ENCODE data around the gene LARP4B. TPM values are rescaled to one million over a fixed set of nuclear protein-coding genes. Genes with fewer than 3 reads are reported as not detected.

LARP4B gene
- total RNA-seq, 1 experiment from 2014 or later = 122 TPM

DNA sequence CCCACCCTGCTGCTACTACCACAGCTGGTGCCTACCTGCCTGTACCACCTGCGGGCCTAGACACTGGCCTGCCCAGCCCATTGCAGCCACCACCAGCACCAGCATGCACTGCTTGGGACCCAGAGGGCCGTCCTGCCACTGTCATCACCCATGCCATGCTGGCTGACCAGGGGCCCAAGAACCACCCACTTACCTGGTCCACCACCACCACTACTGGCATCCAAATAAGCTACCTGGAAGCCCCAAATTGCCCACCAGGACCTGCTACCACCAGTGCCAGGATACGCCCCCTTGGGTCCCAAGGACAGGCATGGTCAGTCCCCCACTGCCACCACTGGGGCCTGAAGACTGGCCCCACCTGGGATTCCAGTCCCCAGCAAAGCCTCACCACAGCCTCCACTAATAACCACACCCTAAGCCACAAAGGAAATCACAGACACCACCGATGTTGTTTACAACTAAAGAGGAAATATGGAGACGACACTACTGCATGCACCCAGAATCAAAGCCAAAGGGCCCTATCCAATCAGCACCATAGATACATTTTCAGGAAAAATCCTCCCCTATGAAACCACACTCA lies 171.5 kb downstream of the LARP4B start:
- no TSS peak for BruUV-seq (replicated peaks)
- intact Hi-C loops (cut with micrococcal nuclease) = no loop called here

More for the DNA sequence above, 171.5 kb downstream of the LARP4B start:
- H3K79me2 ChIP-seq (ENCODE audit: insufficient read depth, low read length) = no peaks in the 10 kb centered on the region
- no peak for ATAC-seq
- no peaks in the 10 kb centered on the region for H3K4me1 ChIP-seq (ENCODE audit: control insufficient read depth in 1 of 2, insufficient read depth in 2 of 2, low read length in 2 of 2)
- TF ChIP-seq EZH2 (IDR thresholded peaks at IDR 0.05) = no peak
- no peak for TF ChIP-seq ZNF274 (IDR thresholded peaks at IDR 0.05; ENCODE audit: low read depth, low read length)
- TF ChIP-seq, protein P1, sequence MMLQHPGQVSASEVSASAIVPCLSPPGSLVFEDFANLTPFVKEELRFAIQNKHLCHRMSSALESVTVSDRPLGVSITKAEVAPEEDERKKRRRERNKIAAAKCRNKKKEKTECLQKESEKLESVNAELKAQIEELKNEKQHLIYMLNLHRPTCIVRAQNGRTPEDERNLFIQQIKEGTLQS (IDR thresholded peaks at IDR 0.05) = no peak
- TF ChIP-seq ZFX (IDR thresholded peaks at IDR 0.05) = no peak
- TF ChIP-seq EZH2phosphoT487 (IDR thresholded peaks at IDR 0.05; ENCODE audit: borderline replicate concordance) = no peak
- no peak for TF ChIP-seq POLR2A (IDR thresholded peaks at IDR 0.05; ENCODE audit: borderline replicate concordance, extremely low read depth, insufficient read depth, insufficient read length)
- TF ChIP-seq POLR2AphosphoS5 (IDR thresholded peaks at IDR 0.05; ENCODE audit: low read depth, low read length) = no peak
- TF ChIP-seq TCF7L2 (IDR thresholded peaks at IDR 0.05; ENCODE audit: borderline replicate concordance, extremely low read depth, insufficient read depth, insufficient read length) = no peak
- no peak for TF ChIP-seq JUND (IDR thresholded peaks at IDR 0.05)
- no peak for TF ChIP-seq SP1 (IDR thresholded peaks at IDR 0.05; ENCODE audit: low read depth)
- no peak for TF ChIP-seq YY1 (IDR thresholded peaks at IDR 0.05; ENCODE audit: extremely low read depth, insufficient replicate concordance, low read depth, low read length)
- no peak for TF ChIP-seq EGR1 (IDR thresholded peaks at IDR 0.05; ENCODE audit: low read depth)
- TF ChIP-seq, protein P2, sequence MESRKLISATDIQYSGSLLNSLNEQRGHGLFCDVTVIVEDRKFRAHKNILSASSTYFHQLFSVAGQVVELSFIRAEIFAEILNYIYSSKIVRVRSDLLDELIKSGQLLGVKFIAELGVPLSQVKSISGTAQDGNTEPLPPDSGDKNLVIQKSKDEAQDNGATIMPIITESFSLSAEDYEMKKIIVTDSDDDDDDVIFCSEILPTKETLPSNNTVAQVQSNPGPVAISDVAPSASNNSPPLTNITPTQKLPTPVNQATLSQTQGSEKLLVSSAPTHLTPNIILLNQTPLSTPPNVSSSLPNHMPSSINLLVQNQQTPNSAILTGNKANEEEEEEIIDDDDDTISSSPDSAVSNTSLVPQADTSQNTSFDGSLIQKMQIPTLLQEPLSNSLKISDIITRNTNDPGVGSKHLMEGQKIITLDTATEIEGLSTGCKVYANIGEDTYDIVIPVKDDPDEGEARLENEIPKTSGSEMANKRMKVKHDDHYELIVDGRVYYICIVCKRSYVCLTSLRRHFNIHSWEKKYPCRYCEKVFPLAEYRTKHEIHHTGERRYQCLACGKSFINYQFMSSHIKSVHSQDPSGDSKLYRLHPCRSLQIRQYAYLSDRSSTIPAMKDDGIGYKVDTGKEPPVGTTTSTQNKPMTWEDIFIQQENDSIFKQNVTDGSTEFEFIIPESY (IDR thresholded peaks at IDR 0.05; ENCODE audit: extremely low read depth, insufficient replicate concordance, low read length) = no peak
- no peak for TF ChIP-seq ELF1 (IDR thresholded peaks at IDR 0.05; ENCODE audit: borderline replicate concordance, low read depth)
- TF ChIP-seq, protein P3, sequence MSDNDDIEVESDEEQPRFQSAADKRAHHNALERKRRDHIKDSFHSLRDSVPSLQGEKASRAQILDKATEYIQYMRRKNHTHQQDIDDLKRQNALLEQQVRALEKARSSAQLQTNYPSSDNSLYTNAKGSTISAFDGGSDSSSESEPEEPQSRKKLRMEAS (IDR thresholded peaks at IDR 0.05) = no peak
- TF ChIP-seq, protein P4, sequence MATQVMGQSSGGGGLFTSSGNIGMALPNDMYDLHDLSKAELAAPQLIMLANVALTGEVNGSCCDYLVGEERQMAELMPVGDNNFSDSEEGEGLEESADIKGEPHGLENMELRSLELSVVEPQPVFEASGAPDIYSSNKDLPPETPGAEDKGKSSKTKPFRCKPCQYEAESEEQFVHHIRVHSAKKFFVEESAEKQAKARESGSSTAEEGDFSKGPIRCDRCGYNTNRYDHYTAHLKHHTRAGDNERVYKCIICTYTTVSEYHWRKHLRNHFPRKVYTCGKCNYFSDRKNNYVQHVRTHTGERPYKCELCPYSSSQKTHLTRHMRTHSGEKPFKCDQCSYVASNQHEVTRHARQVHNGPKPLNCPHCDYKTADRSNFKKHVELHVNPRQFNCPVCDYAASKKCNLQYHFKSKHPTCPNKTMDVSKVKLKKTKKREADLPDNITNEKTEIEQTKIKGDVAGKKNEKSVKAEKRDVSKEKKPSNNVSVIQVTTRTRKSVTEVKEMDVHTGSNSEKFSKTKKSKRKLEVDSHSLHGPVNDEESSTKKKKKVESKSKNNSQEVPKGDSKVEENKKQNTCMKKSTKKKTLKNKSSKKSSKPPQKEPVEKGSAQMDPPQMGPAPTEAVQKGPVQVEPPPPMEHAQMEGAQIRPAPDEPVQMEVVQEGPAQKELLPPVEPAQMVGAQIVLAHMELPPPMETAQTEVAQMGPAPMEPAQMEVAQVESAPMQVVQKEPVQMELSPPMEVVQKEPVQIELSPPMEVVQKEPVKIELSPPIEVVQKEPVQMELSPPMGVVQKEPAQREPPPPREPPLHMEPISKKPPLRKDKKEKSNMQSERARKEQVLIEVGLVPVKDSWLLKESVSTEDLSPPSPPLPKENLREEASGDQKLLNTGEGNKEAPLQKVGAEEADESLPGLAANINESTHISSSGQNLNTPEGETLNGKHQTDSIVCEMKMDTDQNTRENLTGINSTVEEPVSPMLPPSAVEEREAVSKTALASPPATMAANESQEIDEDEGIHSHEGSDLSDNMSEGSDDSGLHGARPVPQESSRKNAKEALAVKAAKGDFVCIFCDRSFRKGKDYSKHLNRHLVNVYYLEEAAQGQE (IDR thresholded peaks at IDR 0.05; ENCODE audit: low read depth) = no peak
- H3K4me3 ChIP-seq (replicated peaks in 1 of 2; ENCODE audit: low read depth in 1 of 2, low read length in 2 of 2) = no peak overlapping the region
- no peak for DNase-seq (ENCODE audit: low read depth, low spot score)
- ChIA-PET POLR2A (no interaction called here), RAD21 (ENCODE audit: low non-redundant PET in 1 of 2, low total read pairs in 2 of 2, uncharacterized antibody in 2 of 2, unreplicated experiment in 2 of 2) (no interaction called here), CTCF (no interaction called here)
- no peak overlapping the region for H3K27ac ChIP-seq (ENCODE audit: low read depth, low read length)
- H4K20me1 ChIP-seq (ENCODE audit: insufficient read depth) = no peaks in the 10 kb centered on the region
- H3K9ac ChIP-seq (ENCODE audit: low read length) = no peak overlapping the region
- no peaks in the 10 kb centered on the region; the same call in 1 of the 2 replicates for H3K27me3 ChIP-seq (ENCODE audit: insufficient read depth, low read length)
- no peak overlapping the region for H2AFZ ChIP-seq (ENCODE audit: low read depth, low read length, poor library complexity, severe bottlenecking)
- no peaks in the 10 kb centered on the region for H3K9me2 ChIP-seq (ENCODE audit: insufficient read depth)
- no peak overlapping the region for H3K4me2 ChIP-seq (ENCODE audit: low read length)
- no peaks in the 10 kb centered on the region for H3K36me3 ChIP-seq (ENCODE audit: control insufficient read depth in 1 of 2, insufficient read depth in 2 of 2, low read length in 2 of 2)
- H3K9me3 ChIP-seq (ENCODE audit: control insufficient read depth in 1 of 2, insufficient read depth in 1 of 2, low read depth in 1 of 2, low read length in 2 of 2) = peaks cover 0 to 10% of the 10 kb centered on the region in 2 experiments; a peak in 2 of 4 replicates

Measured in HCT116 (cell line).